Activated CD4-positive, alpha-beta T cell treated with anti-CD3 and anti-CD28 coated beads, Interleukin-2, amount 50 U/mL, for 24 hours (primary cell): ENCODE data around the gene ITSN1.
"Not testable (repeated sequence)": the region's sequence is repeated elsewhere in the genome, so short reads cannot be mapped to it uniquely, and the experiment has no call there.

ENCODE experiments used
- DNase-seq, 2 donors: peaks; one replicate each; pipeline ENCODE4 v3.0.0-alpha.2; 2020; ENCODE audit warnings: low read depth in 1 of 2, low spot score in 1 of 2

Gene ITSN1

GRCh38 chr21:33650929-33651509 lies 8.7 kb downstream of the ITSN1 start:
- no peak for DNase-seq

- no peak for DNase-seq
These were observed 9.8 kb downstream of the ITSN1 start for GRCh38 chr21:33651965-33652680.

- DNase-seq = no peak
These were observed 12.1 kb downstream of the ITSN1 start for GRCh38 chr21:33654412-33654811.

GRCh38 chr21:33655588-33656221 lies 13.4 kb downstream of the ITSN1 start:
- DNase-seq = no peak

- DNase-seq = no peak
These were observed 15.0 kb downstream of the ITSN1 start for GRCh38 chr21:33657124-33657820.

GRCh38 chr21:33658919-33659567 lies 16.7 kb downstream of the ITSN1 start:
- no peak for DNase-seq

GRCh38 chr21:33659568-33659949 lies 17.3 kb downstream of the ITSN1 start:
- no peak for DNase-seq

GRCh38 chr21:33660406-33660805 lies 18.1 kb downstream of the ITSN1 start:
- DNase-seq = no peak

- DNase-seq = no peak
These were observed 18.8 kb downstream of the ITSN1 start for GRCh38 chr21:33661146-33661545.

- DNase-seq = no peak
These were observed 19.7 kb downstream of the ITSN1 start for GRCh38 chr21:33662046-33662445.

- no peak for DNase-seq
These were observed 20.9 kb downstream of the ITSN1 start for GRCh38 chr21:33663241-33663640.

GRCh38 chr21:33664135-33664534 lies 21.8 kb downstream of the ITSN1 start:
- no peak for DNase-seq

GRCh38 chr21:33666153-33666552 lies 23.9 kb downstream of the ITSN1 start:
- DNase-seq = no peak

- no peak for DNase-seq
These were observed 25.3 kb downstream of the ITSN1 start for GRCh38 chr21:33667636-33668035.

GRCh38 chr21:33668180-33668579 lies 25.9 kb downstream of the ITSN1 start:
- no peak for DNase-seq

- DNase-seq = no peak
These were observed 26.3 kb downstream of the ITSN1 start for GRCh38 chr21:33668620-33669019.

GRCh38 chr21:33670076-33670978 lies 28.0 kb downstream of the ITSN1 start:
- DNase-seq = no peak

- no peak for DNase-seq
These were observed 31.2 kb downstream of the ITSN1 start for GRCh38 chr21:33673473-33673872.

- DNase-seq = no peak
These were observed 31.9 kb downstream of the ITSN1 start for GRCh38 chr21:33674226-33674625.

GRCh38 chr21:33676666-33677065 lies 34.4 kb downstream of the ITSN1 start:
- not testable (repeated sequence) for DNase-seq
